Stimulated activated CD4-positive, alpha-beta T cell treated with anti-CD3 and anti-CD28 coated beads, Interleukin-4, amount 100 ng/mL, for 1 hour (primary cell): Measurements from ENCODE around the gene RCOR3.
A peak's percentile ranks its signal among the peaks of the same experiment; 100 is the strongest.
"Not testable (repeated sequence)": the region's sequence is repeated elsewhere in the genome, so short reads cannot be mapped to it uniquely, and the experiment has no call there.

Experiments used
- DNase-seq: peaks from one replicate; pipeline ENCODE4 v3.0.0-alpha.2; 2020

RCOR3 gene

GRCh38 chr1:211260141-211261107, 1.3 kb downstream of the RCOR3 start:
- DNase-seq, result peak; percentile 62

- no peak for DNase-seq
Measured at GRCh38 chr1:211261229-211261628, 2.1 kb downstream of the RCOR3 start.

- DNase-seq, result not testable (repeated sequence)
Measured at GRCh38 chr1:211263022-211263421, 3.9 kb downstream of the RCOR3 start.

GRCh38 chr1:211267204-211267857, 8.2 kb downstream of the RCOR3 start:
- DNase-seq, result no peak

DNA sequence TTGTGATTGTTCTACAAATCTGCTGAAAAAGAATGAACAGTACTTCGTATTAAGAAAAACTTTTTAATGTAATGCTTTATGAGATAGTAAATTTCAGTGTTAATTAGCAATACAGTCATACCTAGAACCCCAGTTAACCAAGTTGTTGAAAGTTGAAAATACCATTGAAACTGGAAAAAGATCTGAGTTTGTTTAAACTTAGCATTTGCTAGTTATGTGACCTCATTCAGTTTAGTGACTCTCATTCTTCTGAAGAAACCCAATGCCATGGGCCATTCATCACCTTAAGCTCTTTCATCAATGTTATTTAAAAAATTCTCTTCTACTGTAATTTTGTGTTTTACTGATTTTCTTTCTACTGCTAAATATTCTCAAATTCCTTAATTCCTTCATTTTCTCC, 20.2 kb downstream of the RCOR3 start:
- DNase-seq, result no peak

- DNase-seq, result no peak
Measured at GRCh38 chr1:211280910-211281309, 21.7 kb downstream of the RCOR3 start.

GRCh38 chr1:211281320-211282022, 22.3 kb downstream of the RCOR3 start:
- DNase-seq, result no peak

GRCh38 chr1:211282023-211282373, 22.8 kb downstream of the RCOR3 start:
- no peak for DNase-seq

GRCh38 chr1:211285196-211285595, 26.0 kb downstream of the RCOR3 start:
- DNase-seq, result no peak

DNA sequence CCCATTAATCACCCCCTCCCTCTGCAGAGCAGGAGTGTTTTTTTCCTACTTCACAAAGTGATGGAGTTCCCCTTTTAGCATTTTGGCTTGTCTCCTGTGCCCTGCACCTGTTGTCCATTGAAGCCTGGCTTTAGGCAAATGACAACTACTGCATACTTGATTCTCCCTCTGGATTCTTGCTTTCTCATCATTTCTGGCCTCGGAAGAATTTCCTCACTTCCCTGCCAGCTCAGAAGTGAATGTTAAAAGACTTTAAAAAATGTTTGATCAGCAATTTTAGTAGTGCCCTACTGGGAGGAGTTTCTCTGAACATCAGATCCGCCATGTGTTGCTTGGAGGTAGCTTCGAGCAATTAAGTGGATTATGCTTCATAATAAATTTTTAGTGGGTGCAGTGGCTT, 28.1 kb downstream of the RCOR3 start:
- DNase-seq, result no peak

DNA sequence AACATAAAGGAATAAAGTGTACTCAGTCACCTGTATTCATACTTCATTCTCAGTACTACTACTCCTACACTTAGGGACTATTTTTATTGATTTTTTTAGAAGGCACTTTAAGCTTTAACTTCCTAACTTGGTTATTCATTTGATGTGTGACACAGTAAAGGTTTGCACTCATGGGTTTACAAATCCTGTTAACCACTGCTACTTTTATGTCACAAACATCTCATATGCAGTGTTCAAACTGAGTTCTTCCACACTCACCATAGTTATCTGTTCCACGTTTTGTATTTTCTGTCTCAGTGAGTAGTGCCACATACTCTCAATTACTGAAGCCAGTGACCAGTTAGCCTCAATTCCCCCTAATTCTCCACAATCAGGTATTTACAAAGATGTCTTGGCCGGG, 33.2 kb downstream of the RCOR3 start:
- DNase-seq, result no peak

DNA sequence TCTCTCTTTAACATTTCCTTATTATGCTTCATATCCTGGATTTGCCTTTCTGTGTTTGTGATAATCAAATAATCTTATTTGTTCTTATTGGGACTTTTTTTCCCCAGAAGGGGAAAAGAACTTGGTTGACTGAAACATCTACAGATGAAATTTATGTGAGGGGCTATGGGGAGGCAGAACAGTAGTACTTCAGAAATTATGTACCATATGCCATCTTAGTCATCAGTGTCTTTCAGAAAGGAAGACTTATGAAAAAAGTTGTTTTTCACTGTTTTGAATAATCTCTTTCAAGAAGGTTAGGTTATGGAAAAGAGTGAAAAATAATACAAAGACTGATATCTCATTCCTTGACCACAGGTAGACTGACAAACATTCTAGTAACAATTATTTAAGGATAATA, 37.2 kb downstream of the RCOR3 start:
- DNase-seq, result no peak

GRCh38 chr1:211305044-211305443, 45.9 kb downstream of the RCOR3 start:
- no peak for DNase-seq

DNA sequence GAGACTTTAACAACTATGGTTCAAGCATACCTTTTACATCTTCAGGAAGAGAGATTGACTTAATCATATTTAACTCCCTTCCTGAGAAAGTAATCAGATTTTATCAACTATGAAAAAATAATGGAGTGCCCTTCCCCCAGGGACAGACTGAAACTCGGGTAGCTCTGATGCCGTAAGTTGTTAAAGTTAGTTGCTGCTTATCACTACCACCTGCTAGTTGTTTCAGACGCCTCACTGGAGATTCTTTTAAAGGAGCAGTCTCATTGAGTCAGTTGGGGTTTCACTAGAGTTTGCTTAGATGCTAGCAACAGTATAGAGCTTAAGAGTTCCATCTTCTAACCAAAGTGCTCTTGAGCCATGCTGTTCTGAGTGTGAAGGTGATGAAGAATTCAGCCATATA, 50.5 kb downstream of the RCOR3 start:
- no peak for DNase-seq

DNA sequence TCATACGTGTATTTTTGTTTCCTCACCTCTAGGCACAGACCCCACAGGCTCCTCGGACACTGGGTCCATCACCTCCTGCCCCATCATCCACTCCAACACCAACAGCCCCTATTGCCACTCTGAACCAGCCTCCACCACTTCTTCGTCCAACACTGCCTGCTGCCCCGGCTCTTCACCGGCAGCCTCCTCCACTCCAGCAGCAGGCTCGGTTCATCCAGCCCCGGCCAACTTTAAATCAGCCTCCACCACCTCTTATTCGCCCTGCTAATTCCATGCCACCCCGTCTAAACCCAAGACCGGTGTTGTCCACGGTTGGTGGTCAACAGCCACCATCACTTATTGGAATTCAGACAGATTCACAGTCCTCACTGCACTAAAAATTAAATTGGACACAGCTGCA, 54.2 kb downstream of the RCOR3 start:
- DNase-seq, result no peak

- DNase-seq, result no peak
Measured at GRCh38 chr1:211318576-211319280, 59.6 kb downstream of the RCOR3 start.

- DNase-seq, result no peak
Measured at GRCh38 chr1:211319892-211320291, 60.7 kb downstream of the RCOR3 start.

- DNase-seq, result no peak
Measured at GRCh38 chr1:211320980-211321379, 61.8 kb downstream of the RCOR3 start.

DNA sequence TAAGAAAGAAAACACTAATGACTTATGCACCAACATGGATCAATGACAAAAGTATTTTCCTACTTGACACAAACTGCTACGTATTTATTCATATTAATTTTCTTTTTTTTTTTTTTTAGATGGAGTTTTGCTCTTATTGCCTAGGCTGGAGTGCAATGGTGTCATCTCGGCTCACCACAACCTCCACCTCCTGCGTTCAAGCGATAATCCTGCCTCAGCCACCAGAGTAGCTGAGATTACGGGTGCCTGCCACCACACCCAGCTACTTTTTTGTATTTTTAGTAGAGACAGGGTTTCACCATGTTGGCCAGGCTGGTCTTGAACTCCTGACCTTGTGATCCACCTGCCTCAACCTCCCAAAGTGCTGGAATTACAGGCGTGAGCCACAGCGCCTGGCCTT, 62.5 kb downstream of the RCOR3 start:
- DNase-seq, result not testable (repeated sequence)

DNA sequence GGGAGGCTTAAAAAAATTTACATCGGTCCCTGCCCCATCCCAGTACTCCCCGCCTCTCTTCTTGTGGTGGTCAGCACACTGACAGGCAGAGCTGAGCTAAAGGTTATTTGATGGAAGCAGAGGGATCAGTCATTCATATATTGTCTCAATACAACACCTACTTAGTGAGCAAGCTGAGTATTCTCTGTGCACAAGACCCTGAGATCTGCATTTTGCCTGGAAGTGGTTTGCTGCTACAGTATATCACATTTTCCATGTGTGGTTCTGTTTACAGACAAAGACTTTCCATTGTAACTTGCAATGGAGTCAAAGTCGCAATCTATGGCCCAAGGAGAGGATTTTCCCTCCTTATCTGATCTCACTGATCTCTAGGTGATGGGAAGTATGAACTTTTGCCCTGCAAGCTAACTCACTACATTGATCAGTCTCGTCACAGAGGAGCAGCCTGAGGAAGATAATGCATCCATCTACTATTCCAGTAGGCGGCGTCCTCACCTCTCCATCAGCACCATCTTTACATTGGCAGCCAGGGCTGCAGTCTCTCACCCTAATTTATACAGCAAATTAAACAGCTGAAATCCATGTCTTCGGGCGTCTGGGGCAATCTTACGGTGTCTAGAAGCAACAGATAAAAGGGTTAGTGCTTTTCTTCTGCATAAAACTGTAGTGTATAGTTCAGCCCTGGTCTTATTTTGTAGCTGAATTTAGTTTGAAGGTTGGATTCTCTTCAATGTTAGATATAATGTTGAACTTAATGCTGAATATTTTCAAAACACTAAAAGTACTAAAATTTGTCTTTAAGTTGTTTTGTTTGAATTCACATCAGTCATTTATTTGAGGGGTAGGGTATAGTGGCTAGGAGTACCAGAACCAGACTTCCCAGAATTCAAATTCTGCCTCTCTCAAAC, 64.2 kb downstream of the RCOR3 start:
- DNase-seq, result peak; percentile 52

DNA sequence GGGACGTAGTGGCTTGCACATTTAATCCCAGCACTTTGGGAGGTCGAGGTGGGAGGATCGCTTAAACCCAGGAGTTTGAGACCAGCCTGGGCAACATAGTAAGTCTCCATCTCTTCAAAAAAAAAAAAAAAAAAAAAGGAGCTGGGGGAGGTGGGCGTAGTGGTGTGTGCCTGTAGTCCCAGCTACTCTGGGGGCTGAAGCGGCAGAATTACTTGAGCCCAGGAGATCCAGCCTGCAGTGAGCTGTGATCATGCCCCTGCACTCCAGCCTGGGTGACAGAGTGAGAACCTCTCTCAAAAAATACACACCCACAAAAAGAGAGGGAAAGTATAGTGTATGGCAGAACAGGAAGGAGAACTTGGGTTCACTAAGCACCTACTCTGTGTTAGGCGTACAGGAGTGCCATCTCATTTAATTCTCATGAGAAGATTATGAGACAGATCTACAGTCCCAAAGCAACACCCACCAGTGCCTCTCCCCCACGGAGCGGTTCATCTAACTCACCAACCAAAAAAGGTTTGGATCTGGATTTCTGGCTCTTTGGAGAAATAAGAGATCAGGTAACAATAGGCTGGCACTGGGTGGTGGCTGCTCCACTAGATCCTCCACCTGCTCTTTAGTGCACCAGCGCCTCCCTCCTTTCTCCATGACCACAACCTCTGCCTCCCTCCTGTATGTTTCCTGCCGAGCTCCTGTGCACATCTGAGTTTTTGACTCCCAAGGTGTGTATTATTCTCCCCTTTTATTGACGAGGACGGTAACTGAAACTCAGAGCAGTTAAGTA, 66.0 kb downstream of the RCOR3 start:
- no peak for DNase-seq
